ENCODE results near the gene B4GAT1. TPM values are rescaled to one million over a fixed set of nuclear protein-coding genes. Genes with fewer than 3 reads are reported as not detected.

Gene B4GAT1
- total and polyA plus RNA-seq, 10 of the 15 experiments (the other 5 are each of a cell fraction or from before 2014, with no cell fraction given): 0.55 to 11.1 (median 4.3) TPM

- H3K27me3 ChIP-seq (replicated peaks in 1 of 2; ENCODE audit: control insufficient read depth in 2 of 2, insufficient read depth in 2 of 2, low read length in 1 of 2): peaks cover 2 to 4% of the 10 kb centered on the region in 2 experiments; a peak in 2 of 4 replicates
- ATAC-seq: no peak
- H3K9me3 ChIP-seq (replicated peaks; ENCODE audit: control insufficient read depth, insufficient read depth, low read length): no peaks in the 10 kb centered on the region
- no peak for FAIRE-seq
- no peaks in the 10 kb centered on the region for H3K79me2 ChIP-seq (ENCODE audit: control insufficient read depth, insufficient read depth, low read length)
- BruUV-seq (replicated peaks): no TSS peak
- in situ Hi-C loops (cut with MboI): no loop called here
- H2AFZ ChIP-seq (ENCODE audit: control insufficient read depth, low read depth, low read length): no peak overlapping the region
- WGBS (ENCODE audit: insufficient coverage, insufficient replicate concordance, low lambda C conversion rate, missing lambda C conversion rate): 14% methylated on average over 8 of the region's 8 CpGs
- no peaks in the 10 kb centered on the region for H3K36me3 ChIP-seq (ENCODE audit: control insufficient read depth in 2 of 2, insufficient read depth in 2 of 2, low read length in 1 of 2)
- no peak overlapping the region for H3K4me2 ChIP-seq (ENCODE audit: control insufficient read depth, insufficient read depth)
- no peaks in the 10 kb centered on the region for H3K4me1 ChIP-seq (ENCODE audit: control insufficient read depth, insufficient read depth, low read length)
- no peak overlapping the region for H3K9ac ChIP-seq (ENCODE audit: control insufficient read depth, insufficient read depth, low read length)
- POLR2A ChIA-PET: interaction anchor here (0.8 to 1.0 kb wide), 2 partner anchors 8 to 34 kb away, joined by 3 read pairs; partner anchors contain the start of gene YIF1A
- no peak for DNase-seq (ENCODE audit: low read depth, low spot score)
- intact Hi-C loops (cut with micrococcal nuclease; ENCODE audit: unreplicated experiment): no loop called here
- H4K20me1 ChIP-seq (ENCODE audit: control insufficient read depth, insufficient read depth): no peaks in the 10 kb centered on the region
- SMC1A ChIA-PET (ENCODE audit: uncharacterized antibody, unreplicated experiment): interaction anchor here (1.1 kb wide), 1 partner anchor 14 kb away, joined by 8 read pairs; no protein-coding TSS in a partner anchor
- H3K27ac ChIP-seq (ENCODE audit: control insufficient read depth, insufficient read depth): no peak overlapping the region
- H3K4me3 ChIP-seq: no peak overlapping the region
- TF ChIP-seq ZZZ3 (IDR thresholded peaks at IDR 0.05; ENCODE audit: control insufficient read depth, insufficient read length, low read depth) (no peak), ZNF687 (IDR thresholded peaks at IDR 0.05) (no peak), JUNB (IDR thresholded peaks at IDR 0.05) (no peak), ZBTB40 (IDR thresholded peaks at IDR 0.05; ENCODE audit: borderline replicate concordance) (no peak), SRF (IDR thresholded peaks at IDR 0.05; ENCODE audit: low read depth in 2 of 2, low read length in 2 of 2) (no peak), BHLHE40 (IDR thresholded peaks at IDR 0.05; ENCODE audit: borderline replicate concordance in 1 of 2, low read depth in 2 of 2, low read length in 1 of 2) (no peak), GATAD2B (conservative IDR thresholded peaks at IDR 0.05; ENCODE audit: low read depth) (no peak), IRF4 (IDR thresholded peaks at IDR 0.05; ENCODE audit: low read depth, low read length) (no peak), HDGF (IDR thresholded peaks at IDR 0.05) (no peak)
- TF ChIP-seq, protein P1, sequence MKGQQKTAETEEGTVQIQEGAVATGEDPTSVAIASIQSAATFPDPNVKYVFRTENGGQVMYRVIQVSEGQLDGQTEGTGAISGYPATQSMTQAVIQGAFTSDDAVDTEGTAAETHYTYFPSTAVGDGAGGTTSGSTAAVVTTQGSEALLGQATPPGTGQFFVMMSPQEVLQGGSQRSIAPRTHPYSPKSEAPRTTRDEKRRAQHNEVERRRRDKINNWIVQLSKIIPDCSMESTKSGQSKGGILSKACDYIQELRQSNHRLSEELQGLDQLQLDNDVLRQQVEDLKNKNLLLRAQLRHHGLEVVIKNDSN (IDR thresholded peaks at IDR 0.05; ENCODE audit: borderline replicate concordance, extremely low read length, insufficient read depth, low read depth, low read length): no peak
- TF ChIP-seq, protein P2, sequence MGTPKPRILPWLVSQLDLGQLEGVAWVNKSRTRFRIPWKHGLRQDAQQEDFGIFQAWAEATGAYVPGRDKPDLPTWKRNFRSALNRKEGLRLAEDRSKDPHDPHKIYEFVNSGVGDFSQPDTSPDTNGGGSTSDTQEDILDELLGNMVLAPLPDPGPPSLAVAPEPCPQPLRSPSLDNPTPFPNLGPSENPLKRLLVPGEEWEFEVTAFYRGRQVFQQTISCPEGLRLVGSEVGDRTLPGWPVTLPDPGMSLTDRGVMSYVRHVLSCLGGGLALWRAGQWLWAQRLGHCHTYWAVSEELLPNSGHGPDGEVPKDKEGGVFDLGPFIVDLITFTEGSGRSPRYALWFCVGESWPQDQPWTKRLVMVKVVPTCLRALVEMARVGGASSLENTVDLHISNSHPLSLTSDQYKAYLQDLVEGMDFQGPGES (IDR thresholded peaks at IDR 0.05): no peak
- CTCF ChIA-PET: interaction anchor here (1.6 to 4.2 kb wide), 3 partner anchors 14 to 91 kb away, joined by 4 to 25 read pairs (median 7); no protein-coding TSS in a partner anchor
- RAD21 ChIA-PET (ENCODE audit: unreplicated experiment): interaction anchor here (1.2 kb wide), 1 partner anchor 14 kb away, joined by 3 read pairs; no protein-coding TSS in a partner anchor
These were observed 49.8 kb downstream of the B4GAT1 start for GRCh38 chr11:66297610-66298009.
